ENCODE data around the gene MARCKSL1.

Gene MARCKSL1

DNA sequence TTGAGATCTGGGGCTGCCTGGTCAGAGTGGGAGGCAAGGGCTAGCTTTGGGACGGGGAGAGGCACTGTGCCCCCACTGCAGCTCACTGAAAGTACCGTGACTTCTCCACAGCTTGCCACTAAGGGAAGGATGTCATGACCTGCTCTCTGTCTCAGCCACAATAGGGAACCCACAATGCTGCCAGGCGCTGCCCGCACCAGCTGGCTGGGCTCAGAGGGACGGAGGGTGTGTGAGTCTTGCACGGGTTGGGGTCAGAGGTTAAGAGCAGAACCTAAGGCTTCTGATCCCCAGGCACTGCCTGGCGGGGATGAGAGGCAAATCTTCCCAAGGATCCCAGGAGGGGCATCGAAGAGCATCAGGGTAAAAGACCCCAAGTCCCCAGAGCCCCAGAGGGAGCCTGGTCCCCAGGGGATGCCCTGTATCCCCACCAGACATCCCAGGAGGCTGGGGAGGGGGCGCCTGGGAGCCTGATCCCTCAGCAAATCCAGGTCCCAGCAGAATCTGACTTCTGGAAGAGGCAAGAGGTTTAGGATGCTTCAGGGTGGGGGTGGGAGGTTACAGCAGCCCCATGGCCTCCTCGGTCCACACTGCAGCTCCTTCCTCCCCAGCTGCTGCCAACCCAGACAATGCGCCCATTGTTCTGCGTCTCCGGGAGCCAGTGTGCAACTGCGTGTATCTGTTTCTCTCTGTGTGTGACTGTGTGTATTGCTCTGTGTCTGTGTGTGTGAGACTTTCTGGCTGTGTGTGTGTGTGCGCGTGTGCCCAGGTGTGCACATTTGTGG lies 2.0 kb upstream of the MARCKSL1 start:
- no peak for DNase-seq (ENCODE audit: low read depth)
- TF ChIP-seq, protein P1, sequence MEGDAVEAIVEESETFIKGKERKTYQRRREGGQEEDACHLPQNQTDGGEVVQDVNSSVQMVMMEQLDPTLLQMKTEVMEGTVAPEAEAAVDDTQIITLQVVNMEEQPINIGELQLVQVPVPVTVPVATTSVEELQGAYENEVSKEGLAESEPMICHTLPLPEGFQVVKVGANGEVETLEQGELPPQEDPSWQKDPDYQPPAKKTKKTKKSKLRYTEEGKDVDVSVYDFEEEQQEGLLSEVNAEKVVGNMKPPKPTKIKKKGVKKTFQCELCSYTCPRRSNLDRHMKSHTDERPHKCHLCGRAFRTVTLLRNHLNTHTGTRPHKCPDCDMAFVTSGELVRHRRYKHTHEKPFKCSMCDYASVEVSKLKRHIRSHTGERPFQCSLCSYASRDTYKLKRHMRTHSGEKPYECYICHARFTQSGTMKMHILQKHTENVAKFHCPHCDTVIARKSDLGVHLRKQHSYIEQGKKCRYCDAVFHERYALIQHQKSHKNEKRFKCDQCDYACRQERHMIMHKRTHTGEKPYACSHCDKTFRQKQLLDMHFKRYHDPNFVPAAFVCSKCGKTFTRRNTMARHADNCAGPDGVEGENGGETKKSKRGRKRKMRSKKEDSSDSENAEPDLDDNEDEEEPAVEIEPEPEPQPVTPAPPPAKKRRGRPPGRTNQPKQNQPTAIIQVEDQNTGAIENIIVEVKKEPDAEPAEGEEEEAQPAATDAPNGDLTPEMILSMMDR (IDR thresholded peaks at IDR 0.05; ENCODE audit: low read depth, low read length, missing control alignments) = no peak
- H3K4me3 ChIP-seq (ENCODE audit: low read depth, low read length) = no peak overlapping the region

DNA sequence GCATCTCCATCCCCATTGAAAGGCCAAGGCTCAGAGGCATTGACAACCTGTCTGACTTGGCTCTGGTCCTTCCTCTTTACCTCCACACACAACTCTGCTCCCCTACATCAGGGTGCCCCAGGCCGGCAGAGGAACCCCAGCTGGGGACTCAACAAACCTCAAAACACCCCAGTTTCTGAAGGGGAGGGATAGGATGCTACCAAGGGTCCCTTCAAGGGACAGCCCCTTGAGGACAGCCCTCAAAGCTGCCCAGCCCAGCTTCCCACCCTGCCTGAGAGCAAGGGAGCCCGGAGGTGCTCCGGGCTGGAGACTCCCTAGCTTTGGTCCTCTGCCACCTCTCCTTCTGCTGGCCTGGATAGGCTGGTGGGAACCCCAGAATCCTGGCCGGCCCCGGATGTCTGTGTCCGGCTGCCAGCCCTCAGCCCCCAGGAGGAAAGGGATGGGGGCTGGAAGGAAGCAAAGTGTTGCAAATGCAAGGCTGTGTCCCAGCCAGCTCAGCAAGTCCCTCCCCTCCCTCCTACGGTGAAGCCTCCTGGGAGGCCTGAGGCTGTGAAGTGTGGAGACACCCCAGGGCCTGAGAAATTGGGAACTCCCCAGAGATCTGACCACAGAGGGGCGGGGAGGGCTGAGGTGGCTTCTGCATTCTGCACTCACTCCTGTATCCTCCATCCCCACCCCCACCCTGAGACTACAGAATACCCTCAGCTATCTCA lies 1.1 kb upstream of the MARCKSL1 start:
- DNase-seq (ENCODE audit: low read depth) = peak; percentile 59
- TF ChIP-seq, protein P1 (IDR thresholded peaks at IDR 0.05; ENCODE audit: low read depth, low read length, missing control alignments) = no peak
- peak overlapping the region; percentile 26; the same call in 1 of the 2 replicates for H3K4me3 ChIP-seq (ENCODE audit: low read depth, low read length)

DNA sequence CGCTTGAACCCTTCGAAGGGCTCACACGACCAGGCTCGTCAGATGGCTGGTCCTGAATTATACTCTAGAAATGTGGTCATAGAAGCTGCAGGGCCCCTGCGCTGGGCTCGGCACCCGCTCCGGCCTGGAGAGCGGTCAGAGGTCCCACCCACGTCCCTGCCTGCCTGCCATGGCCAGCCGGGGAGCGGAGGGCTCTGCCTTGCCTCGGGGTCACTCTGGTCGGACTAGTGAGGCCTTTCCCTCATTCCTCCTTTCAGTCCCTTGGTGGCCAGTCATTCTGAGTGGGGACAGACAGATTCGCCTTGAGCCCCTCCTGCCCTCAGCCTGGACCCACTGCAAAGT lies 529 bp upstream of the MARCKSL1 start:
- DNase-seq (ENCODE audit: low read depth) = no peak
- TF ChIP-seq, protein P1 (IDR thresholded peaks at IDR 0.05; ENCODE audit: low read depth, low read length, missing control alignments) = no peak
- peak overlapping the region; percentile 26; the same call in 1 of the 2 replicates for H3K4me3 ChIP-seq (ENCODE audit: low read depth, low read length)

DNA sequence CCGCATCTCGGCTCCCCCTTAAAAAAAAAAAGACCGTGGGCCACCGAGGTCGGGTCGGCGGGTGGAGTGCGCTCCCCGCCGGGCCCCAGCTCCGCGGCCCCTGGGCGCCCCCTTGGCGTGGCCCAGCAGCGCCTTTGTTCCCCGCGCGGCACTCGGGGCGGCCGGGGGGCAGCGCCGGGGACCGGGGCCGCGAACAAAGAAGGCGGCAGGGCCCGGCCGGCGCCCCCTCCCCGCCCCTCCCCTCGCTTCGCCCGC lies 571 bp downstream of the MARCKSL1 start:
- peak overlapping the region; percentile 67 for H3K4me3 ChIP-seq (ENCODE audit: low read depth, low read length)
- DNase-seq (ENCODE audit: low read depth) = no peak
- TF ChIP-seq, protein P1 (IDR thresholded peaks at IDR 0.05; ENCODE audit: low read depth, low read length, missing control alignments) = no peak

DNA sequence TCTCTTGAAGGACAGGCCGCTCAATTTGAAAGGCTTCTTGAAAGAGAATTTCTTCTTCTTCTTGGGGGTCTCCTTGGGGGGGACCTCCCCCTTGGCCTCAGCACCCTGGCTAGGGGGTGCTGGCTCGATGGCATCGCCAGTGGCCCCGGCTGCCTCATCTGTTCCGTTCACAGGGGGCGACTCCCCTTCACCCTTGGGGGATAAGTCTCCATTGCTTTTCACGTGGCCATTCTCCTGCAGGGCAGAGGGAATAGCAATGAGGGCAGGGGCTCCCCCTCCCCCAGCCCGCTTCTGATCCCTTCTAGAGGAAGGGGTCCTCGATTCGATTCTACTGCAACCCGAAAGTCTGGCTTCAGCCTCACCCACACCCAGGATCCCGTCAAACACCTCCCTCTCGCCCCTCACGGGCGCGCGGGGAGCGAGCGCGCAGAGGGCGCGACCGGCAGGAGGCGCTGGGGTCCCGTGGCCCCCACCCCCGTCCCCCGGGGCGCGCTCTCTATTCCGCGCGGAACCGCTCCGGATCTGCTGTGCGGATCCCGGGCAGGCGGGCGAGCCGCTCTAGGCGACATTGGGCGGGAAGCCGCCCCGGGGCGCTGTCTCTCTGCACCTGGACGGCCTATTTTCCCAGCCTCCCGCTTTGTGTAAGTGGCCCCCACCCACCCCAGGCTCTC lies 1.0 kb downstream of the MARCKSL1 start:
- TF ChIP-seq, protein P1 (IDR thresholded peaks at IDR 0.05; ENCODE audit: low read depth, low read length, missing control alignments) = peak; percentile 78
- DNase-seq (ENCODE audit: low read depth) = no peak
- peak overlapping the region; percentile 67 for H3K4me3 ChIP-seq (ENCODE audit: low read depth, low read length)

DNA sequence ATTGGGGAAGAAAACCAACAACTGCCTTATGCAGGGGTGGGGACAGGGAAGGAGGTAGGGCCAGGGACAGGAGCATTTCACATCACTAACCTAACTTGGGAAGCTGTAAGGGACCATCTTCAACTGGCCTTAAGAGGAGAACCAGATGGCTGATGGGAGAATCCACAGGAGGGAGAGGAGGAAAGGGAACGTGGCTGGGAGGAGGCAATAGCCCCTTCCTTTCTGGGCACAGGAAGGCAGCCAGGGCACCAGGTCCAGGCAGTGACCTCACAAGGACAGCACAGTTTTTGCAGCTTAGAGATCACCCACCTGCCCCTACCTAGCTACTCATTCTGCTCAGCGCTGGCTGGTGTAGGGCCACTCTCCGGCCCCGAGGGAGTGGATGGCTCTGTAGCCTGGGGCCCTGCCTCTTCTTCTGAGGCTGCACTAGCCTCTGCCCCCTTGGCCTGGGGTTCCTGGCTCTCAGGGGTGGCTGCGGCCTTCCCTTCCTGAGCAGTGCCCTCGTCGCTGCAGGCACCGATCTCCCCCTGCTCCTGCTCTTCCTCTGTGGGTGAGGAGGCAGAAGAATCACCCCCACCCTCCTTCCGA lies 1.7 kb downstream of the MARCKSL1 start:
- DNase-seq (ENCODE audit: low read depth) = no peak
- peak overlapping the region; percentile 67 for H3K4me3 ChIP-seq (ENCODE audit: low read depth, low read length)
- TF ChIP-seq, protein P1 (IDR thresholded peaks at IDR 0.05; ENCODE audit: low read depth, low read length, missing control alignments) = no peak
